HPDE6-E6E7 (cell line): ENCODE data around the gene STK35.

Experiments used
- DNase-seq: peaks from one replicate; pipeline ENCODE4 v3.0.0; 2011; ENCODE audit warnings: missing footprints; ENCODE audit errors: extremely low spot score

STK35 gene

DNA sequence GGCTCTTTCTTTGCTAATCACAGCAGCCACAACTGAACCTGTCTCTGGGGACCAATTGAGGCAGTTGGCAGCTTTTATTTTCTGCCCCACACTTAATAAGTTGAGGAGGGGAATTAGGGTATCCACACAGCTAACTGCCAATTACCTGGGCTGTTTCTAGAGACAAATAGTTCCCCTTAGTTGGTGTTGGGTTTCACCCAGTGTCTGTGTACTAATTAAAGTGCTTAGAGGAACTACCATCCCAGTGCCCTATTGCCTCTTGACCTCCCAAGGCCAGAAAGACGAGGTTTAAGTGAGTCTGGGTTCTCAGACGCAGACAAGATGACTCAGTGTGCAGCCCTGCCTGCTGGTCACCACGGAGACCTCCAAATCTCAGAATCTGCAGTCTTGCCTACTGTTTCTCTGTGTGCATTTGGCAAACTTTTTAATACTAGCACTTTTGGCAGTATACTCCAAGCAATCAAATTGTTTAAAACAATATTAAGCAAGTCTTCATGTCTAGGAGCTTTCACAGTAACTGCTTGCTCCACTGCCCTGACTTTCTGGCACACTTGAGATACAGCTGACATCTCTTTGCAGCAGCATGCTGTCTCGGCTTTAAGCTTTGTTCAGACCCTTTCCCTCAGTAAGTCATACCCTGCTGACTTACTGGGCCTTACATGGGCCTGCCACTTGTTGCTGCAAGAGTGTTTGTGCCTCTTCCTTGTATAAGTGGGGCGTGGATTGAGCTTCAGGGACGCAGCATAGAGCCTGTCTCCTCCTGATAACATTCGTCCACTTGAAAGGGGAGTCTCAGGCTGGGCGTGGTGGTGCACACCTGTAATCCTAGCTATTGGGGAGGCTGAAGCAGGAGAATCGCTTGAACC, 31.9 kb downstream of the STK35 start:
- no peak for DNase-seq

DNA sequence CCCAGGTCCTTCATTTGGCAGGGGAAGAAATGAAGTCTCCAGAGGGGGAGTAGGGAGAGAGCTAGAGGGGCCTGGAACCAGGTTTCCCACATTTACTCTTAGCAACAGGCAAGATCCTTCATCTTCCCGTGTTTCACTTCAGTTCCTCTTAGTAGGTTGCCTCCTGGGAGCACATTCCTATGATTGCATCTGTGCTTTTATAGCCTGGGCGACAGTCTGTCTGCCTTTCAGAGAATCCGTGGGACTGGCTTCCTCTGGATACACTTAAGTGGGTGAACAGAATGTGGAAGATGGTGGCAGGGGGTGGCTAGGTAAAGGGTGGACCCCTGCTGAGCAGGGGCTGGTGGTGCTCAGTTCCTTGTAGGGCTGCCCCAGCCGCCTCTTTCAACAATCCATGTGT, 33.4 kb downstream of the STK35 start:
- no peak for DNase-seq

DNA sequence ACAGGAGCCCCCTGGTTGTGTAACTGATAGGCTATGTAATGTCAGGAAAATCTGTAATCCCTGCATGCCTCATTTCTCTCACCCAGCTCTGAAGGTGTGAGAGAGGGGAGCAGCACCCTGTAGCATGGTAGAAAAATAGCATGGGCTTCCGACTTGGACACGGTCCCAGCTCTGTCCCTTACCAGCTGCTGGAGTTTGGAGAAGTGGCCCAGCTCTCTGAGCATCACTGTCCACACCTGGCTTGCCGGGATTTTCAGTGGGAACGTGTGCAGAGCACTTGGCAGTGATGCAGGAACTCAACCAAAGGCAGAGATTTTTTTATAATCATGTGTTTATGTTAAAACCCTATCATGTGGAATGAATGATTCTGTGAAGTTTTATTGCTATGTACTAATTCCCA, 34.6 kb downstream of the STK35 start:
- no peak for DNase-seq

DNA sequence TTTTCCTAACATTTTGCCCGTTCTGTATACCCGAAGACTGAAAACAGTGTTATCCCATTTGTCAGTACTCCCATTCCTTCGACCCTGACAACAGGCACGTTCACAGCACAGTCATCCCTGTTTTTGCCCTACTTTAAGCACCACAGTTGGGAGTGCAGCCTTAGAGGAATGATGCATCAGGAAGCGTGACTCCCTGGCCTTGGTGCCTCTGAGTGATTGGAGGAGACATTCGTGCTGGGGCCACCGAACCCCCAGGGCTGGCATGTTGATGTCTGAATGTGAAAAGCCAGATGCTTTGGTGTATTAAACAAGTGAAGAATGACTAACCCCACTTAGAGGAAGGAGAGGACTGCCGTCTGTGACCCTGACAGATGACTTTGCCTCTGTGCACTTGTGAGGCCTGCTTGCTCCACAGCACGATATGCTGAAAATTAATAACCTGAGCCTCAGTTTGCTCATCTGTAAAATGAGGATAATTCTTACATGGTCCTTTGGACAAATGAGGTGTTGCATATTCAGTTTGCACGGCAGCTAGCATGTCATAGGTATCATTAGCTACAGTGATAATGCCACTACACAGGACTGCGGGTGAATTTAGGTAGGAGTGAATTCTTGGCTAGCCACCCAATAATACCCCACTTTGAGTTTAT, 36.0 kb downstream of the STK35 start:
- no peak for DNase-seq

DNA sequence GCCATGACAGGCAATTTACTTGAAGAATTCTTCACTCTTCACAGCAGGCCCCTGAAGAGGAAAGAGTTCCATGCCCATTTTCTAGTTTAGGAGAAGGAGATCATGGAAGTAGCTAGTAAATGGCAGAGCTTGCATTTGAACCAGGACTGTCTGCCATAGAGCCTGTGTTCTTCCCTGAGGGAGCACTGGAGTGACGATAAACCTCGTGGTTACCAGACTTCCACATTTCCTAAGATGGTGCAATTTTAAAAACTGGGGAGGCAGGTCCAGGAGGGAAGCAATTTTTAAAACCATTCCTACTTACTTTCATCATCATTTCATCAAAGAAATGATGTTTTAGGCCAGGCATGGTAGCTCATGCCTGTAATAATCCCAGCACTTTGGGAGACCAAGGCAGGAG, 36.8 kb downstream of the STK35 start:
- DNase-seq = no peak

DNA sequence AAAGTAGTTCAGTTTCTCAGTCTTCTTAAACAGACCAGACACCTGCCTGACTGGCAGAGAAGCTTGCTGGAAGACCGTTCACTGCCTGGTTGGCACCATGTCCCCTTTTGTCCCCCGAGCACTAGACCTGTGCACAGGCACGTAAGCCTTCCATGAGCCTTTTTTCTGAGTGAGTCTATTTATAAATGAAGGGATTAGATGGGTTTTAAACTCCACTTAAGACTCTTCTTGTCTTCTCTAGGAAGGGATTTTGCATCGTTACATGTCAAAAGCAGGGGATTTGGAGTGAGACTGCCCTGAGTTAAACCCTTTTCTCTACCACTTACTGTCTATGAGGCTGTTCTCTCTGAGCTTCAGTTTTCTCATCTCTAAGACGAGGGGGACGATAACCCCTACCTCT, 37.6 kb downstream of the STK35 start:
- DNase-seq = no peak

DNA sequence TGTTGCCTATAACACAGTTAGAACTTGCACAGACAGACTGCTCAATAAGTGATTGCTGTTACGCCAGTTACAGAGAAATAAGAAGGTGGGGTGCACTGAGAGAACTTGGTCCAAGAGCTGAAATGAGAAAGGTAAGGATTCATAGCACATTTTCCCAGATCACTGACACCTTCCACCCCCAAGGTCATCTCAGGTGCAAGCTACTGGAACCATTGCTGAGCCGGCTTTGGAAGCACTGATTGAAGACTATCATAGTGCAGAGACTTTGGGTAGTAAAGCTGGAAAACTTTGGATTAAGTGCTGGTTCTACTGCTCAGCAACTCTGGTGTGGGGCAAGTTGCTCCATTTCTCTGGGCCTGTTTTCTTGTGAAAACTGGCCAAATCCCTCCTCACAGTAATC, 38.1 kb downstream of the STK35 start:
- no peak for DNase-seq

DNA sequence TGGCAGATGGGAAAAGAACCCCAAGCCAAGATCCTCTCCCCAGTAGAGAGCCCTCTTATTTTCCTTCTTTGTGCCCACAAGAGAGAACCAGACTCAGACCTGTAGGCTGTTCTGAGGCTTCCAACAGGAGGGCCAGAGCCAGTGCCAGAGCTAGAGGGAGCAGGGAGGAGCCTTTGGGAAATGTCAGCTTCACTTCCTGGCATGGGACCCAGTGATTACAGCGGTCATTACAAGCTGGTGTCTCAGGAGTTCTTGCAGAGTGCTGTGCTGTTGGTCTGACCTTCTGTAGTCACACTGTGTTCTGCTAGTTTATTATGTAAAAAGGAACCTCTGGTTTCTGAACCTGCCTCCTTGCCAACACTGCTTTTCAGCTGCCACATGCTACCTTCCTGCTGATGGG, 38.9 kb downstream of the STK35 start:
- DNase-seq = no peak

DNA sequence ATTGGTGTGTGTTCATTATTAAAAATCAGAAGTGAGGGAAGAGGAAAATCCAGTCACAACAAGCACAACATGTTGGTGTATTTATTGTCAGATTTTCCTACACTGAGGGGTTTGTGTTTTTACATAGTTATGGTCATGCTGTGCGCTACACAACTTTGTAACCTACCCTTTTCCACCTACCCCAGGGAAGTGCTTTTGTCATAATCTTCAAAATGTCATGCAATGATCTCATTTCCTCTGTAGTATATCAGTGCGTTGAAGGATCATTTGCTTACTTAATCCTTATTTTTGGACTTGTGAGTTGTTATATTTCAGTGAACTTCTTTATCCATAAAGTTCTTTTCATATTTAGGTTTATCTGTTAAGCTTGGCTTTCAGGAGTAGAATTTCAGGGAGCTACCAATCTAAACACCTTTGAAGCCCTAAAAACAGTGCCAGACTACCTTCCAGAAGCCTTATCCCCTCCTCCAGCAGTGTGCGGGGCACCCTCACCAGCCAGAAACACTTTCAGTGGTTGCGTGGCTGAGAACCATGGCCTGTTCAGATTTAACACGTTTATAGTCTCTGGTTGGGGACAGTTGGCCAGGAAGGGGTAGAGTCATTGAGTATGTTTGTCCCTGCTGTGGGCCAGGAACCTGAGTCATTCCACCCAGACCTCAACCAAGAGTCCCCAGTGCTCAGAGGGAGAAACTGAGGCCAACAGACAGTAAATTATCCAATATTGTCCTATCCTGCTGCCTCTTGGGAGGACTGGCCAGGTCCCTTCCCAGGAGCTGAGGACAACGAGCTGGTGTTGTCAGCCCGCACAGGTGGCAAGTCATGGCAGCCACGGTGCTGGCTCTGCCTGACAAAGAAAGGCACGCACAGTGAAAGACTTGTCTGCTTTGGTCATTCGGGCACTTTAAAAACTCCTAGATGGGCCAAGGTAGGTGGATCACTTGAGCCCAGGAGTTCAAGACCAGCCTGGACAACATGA, 40.3 kb downstream of the STK35 start:
- DNase-seq = no peak

DNA sequence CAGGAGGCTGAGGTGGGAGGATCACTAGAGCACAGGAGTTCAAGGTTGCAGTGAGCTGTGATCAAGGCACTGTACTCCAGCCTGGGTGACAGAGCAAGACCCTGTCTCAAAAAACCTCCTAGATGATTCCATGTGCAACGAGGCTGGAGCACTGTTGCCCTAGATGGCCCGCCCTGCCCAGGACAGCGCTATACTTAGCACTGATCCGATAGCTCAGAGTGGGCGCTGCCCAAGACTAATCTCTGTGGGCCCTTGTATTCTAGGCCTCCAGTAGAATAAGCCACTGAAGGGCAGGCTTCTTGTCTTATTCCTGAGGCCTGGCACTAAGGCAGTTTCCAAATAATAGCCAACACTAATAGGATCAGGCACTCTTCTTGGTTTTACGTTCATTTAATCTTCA, 41.0 kb downstream of the STK35 start:
- DNase-seq = no peak

DNA sequence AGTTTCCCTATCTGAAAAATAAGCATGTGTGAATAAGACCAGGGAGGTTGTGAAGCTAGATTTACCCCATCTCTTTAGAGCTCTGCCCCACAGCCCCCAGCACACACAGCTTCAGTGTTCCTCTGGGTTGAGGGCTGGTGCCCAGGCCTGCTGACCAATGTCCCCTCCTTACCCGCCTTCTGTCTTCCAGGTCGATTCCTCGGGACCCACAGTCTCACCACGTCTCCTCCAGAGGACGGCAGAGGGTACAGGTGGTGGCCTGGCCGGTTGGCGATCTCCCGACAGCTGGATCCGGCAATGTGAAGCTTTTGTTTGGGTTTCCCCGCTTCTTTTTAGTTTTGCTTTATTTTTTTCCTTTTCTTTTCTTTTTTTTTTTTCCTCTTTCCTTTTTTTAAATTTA, 42.0 kb downstream of the STK35 start:
- DNase-seq = no peak

DNA sequence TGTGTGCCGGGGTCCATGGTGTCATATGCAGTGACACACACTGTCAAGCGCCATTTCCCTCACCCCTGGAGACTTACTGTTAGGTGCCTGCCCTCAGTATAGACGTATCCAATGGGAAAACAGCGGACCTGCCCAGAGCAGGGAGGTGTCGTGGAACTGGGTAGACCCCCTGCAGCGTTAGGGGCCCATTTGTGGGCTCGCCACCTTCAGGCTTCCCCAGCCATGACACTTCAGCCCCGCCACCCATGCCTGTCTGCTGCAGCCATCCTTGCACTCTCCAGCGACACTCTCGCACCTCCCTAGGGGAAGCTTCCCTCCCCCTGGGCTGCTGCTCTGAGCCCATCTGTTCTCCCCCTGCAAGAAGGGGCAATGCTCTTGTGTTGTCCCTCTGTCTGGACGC, 43.2 kb downstream of the STK35 start:
- DNase-seq = no peak

DNA sequence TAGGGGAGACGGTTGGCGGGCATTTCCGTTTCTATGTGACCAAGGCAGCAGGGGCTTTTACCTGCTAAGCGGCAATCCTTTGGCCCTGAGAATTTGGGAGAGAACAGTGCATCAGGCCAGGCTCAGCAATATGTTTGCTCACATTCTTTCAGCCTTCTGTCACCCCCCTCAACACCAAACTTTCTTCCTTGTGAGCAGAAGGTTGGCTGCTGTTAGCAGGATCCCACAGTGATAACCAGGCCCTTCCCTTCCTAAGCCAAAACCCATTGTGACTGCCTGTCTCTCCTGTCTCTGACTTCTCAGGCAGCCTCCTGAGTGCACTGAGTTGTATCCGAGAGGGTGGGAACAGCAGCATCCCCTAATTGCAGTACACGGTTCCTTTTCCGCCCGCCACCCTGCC, 43.7 kb downstream of the STK35 start:
- no peak for DNase-seq

DNA sequence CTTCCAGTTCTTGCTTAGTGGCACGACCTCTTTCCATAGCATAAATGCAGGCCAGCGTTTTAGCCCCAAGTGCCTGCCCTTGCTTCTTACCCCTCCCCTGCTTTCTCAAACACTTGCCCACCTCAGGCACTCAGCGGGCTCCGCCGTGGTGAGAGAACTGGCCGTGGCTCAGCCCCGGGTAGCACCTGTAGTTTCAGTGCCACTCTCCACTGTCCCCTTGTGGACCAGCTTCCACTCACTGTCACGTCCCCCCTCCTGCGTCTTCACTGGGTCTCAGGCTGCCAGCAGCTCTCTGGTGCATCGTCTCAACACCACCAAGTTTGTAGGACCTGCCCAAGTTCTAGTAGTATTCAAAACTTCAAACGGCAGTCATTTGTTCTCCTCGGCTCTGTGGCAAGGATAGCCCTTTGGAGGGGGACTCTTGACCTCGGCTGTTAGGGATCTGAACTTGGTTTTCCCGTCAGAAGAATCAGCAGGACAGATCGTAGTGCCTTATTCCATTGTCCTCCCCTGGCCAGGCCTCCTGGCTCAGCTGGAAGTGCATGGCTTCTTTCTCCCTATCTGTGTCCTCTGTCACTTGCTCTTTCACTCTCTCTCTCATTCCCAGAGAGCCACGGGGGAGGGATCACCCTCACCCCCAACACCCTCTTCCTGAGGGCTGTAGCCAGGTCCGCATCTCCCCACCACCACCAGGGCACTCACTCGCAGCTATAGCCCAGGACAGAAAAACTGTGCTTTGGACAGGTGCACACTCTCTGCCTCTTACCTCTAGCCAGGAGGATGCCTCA, 44.6 kb downstream of the STK35 start:
- DNase-seq = no peak

DNA sequence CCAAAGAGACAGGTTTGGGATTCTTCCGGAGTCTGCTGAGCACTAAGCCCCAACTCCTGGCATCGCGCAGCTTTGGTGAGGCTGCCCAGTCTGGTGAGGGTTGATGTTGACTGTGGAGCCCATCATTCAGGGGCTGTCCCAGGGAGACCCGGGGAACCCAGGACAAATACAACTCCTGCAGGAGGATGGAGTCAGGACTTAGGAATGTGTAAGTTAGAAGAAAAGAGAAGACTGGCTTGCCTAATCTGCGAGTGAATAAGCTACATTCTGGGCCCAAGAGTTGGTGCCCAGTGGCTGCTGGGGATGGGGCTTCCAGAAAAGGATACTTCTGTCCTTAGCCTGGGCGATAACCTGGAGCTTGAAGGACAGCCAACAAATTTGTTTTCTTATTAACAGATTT, 47.9 kb downstream of the STK35 start:
- DNase-seq = no peak

DNA sequence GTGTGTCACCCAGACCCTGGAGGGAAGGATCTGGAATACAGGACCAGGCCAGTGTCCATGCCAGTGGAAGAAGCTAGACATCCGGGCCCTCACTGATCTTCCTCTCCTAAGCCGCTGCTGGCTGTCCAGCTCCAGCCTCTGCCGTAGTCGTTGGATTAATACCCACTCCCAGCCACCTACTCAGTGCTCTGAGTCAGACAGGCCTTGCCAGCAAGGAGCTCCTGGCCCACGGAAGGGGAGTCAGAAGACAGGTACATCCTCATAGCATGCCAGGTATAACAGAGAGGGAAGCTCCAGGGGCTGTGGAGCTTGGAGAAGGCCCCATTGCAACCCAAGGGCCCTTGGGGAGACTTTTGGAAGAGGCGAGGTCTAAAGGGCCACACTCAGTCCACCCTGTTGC, 49.0 kb downstream of the STK35 start:
- DNase-seq = peak; percentile 54

DNA sequence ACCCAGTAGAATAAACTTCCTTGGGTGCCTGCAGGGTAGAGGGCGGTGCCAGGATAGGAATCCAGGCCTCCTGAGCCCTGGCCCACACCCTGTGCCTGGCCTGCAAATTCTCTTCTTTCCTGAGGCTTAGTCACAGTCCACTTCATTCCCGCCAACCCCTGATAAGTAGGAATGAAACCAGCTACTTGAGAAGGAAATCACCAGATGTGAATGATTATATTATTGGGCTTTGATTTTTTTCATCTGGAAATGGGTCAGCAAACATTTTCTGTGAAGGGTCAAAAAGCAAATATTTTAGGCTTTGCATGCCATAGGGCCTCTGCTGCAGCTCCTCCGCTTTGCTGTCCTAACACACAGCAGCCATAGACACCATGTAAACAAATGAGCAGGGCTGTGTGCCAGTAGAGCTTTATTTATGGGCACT, 50.2 kb downstream of the STK35 start:
- peak; percentile 91 for DNase-seq

DNA sequence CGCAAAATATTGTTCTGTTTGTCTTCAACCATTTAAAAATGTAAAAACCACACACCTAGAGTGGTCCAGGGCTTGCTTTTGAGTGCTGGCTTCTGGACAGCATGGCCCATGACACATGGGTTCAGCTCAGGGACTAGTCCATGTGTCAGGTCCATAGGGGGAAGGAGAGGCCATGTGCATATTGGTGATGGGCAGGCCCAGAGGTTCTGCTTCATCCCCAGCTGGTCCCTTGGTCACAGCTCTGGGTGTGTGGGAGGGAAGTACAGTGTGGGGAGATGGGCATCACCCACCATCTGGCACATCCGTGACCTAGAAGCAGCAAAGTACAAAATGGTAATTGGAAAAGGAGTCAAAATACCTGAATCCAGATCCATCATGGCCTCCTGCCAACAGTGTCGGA, 50.7 kb downstream of the STK35 start:
- DNase-seq = no peak

DNA sequence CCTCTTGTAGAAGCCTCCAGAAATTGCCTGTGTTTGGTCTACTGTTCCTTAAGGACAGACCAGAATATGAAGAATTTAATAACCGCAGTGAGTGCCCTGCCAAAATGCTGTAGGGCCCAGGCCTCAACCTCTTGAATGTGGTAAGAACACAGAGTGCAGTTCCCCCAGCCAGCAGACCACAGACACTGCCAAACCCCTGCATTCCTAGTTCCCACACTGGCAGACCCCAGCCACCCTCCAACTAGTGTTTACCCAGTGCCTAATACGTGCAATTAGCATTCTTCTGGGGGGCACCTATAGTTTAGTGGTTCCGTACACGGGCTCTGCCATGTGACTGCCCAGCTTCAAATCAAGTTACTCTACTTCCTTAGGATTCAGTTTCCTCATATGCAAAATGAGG, 51.7 kb downstream of the STK35 start:
- no peak for DNase-seq

DNA sequence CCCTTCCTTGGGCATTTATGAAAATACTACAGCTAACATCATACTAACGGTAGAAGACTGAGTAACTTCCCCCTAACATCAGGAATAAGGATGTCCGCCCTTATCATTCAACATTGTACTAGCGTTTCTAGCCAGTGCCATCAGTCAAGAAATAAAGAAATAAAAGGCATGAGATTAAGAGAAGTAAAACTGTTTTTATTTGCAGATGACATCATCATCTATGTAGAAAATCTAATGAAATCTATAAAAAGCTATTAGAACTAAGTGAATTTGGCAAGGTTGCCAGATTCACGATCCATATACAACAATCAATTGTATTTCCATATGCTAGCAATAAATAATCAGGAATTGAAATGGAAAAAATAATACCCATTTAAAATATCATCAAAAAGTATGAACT, 54.6 kb downstream of the STK35 start:
- DNase-seq = no peak
